IPS-NIHi7 (cell line): Measurements from ENCODE around the gene PPP5C.

Source experiments
- DNase-seq: peaks from one replicate; pipeline ENCODE4 v3.0.0; 2012; ENCODE audit warnings: mixed read lengths; ENCODE audit errors: extremely low spot score

The PPP5C gene

DNA sequence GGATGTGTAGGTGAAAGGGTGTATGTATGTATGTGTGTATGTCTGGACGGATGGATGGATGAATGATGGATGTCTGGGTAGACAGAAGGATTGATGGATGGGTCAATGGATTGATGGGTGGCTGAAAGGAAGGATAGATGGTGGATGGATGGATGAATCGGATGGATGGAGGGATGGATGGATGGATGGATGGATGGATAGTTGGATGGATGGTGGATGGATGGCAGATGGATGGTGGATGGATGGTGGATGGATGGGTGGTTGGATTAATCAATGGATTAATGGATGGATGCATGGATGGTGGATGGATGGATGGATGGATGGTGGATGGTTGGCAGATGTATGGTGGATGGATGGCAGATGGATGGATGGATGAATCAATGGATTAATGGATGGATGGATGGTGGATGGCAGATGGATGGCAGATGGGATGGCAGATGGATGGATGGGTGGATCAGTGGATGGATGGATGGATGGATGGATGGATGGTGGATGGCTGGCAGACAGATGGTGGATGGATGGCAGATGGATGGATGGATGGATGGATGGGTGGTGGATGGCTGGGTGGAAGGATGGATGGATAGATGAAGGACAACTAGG lies 16.5 kb upstream of the PPP5C start:
- no peak for DNase-seq

DNA sequence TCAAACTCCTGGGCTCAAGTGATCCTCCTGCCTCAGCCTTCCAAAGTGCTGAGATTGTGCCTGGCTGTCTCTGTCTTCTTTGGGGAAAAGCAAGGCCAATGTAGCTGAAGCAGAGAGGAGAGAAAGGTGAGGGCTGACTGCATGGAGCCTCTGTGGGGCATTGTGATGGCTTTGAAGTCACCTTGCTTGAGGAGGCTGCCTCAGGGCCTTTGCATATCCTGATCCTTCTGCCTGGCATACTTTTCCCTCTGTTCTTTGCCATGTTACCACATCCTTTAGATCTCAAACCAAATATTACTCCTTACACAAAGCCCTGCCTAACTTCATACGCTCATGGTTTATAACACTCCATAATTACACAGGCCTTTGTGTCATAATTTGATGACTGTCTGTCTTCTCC lies 9.4 kb upstream of the PPP5C start:
- no peak for DNase-seq

DNA sequence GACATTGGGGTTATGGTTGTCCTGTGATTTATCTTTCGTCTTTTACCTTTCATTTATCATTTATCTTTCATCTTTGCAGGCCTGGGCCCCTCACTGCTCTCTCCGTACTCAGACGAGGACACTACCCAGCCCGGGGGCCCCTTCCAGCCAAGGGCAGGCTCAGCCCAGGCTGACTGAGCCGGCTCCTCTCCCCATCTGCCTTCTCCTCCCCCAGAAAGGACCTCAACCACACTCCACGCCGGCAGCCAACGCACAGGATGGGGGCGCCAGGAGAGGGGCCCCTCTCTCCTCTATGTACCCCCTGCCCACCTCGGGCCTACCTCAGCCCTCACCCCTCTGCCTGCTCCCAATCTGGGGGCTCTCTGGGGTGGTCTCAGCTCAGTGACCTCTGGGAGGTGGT lies 7.4 kb upstream of the PPP5C start:
- DNase-seq = no peak

DNA sequence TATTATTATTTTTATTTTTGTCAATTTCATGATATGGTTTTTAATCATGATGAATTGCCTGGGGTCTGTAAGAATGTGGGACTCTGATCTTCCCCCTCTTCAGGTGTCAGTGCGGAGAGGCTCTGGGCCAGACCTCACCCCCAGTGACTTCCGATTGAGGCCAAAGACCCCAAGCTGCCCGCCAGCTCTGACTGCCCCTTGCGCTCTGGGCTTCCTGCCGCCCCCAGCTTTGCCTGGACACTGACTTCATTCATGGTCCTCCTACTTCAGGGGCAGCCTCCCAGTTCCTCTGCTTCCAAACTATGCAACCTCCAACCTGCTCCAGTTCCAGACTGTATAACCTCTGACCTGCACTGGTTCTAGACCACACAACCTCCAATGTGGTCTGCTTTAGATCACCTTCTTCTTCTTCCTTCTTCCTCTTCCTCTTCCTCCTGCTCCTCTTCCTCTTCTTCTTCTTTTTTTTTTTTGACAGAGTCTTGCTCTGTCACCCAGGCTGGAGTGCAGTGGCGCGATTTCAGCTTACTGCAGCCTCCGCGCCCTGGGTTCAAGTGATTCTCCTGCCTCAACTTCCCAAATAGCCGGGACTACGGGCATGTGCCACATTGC lies 6.7 kb upstream of the PPP5C start:
- no peak for DNase-seq

DNA sequence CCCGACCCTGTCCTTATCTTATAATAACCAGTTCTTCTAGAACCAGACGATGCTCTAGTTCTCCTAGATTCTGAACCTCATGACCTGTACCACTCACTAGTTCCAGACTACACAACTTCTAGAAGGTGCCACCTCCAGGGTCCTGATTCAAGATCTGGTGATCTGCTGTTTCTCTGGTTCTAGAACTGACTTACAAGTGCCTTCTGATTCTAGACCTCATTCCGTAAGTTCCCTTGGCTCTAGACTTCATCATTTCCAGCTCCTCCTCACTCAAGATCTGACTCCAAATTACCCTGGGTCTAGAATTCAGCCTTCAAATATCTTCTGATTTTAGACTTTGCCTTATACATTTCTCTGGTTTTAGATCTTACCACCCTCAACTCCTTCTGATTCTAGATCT lies 5.0 kb upstream of the PPP5C start:
- DNase-seq = no peak

DNA sequence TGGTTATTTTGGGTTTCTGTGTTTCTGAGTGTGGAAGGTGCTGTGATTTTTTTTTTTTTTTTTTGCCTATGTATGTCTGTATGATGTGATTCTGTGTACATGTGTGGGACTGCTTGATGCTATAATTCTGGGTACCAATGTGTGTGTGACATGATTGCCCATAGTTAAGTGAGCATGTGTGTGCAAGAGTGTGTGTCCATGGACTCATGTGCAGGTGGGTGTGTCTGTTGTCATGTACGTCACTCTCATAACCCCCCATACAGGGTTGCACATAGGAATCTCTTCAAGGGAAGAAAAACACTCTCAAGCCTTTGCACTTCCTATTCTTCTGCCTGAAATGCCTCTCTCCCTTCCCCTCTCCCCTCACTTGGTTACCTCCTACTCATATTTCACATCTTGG lies 2.5 kb upstream of the PPP5C start:
- DNase-seq = no peak

DNA sequence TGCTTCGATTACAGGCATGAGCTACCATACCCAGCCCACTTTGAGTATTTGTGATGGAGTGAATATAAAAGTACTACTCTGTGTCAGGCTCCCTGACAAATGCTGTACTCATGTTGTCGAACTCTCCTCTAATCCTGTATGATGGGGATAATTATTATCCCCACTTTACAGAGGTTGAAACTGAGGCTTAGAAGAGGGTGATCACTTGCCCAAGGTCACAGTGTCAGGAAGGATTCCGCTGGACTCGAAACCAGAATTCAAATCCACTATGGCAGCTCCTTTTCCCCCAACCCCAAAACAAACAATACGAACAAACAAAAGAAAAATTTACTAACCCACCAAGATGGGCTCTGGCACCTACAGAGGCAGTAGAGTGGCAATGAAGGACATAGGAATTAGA lies 1.7 kb upstream of the PPP5C start:
- no peak for DNase-seq

DNA sequence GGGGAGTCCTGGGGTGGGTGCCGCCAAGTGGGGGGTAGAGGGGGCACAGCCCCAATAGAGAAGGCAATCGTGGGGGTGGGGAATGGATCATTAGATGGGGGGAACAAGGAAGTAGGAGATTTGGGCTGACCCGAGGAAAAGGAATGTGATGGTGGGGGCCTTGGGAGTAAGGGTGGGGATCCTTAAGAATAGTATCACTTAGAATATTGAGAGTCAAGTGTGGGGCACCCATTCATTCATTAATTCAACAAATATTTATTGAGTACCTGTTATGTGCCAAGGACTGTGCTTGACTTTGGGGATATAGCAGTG lies 641 bp downstream of the PPP5C start:
- DNase-seq = no peak

DNA sequence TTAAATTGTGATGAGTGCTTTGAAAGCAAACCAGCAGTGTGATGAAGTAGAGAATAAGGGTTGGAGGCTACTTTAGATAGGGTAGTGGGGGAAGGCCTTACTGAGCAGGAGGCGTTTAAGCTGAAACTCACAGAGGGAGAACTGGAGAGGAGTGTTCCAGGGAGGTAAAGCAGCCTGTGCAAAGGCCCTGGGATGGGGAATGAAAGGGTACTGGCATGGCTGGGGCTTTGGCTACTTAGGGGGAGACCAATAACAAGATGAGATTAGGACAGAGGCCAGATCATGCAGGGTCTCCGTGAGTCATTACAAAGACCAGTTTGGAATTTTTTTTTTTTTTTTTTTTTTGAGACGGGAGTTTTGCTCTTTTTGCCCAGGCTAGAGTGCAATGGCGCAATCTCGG lies 1.1 kb downstream of the PPP5C start:
- no peak for DNase-seq

DNA sequence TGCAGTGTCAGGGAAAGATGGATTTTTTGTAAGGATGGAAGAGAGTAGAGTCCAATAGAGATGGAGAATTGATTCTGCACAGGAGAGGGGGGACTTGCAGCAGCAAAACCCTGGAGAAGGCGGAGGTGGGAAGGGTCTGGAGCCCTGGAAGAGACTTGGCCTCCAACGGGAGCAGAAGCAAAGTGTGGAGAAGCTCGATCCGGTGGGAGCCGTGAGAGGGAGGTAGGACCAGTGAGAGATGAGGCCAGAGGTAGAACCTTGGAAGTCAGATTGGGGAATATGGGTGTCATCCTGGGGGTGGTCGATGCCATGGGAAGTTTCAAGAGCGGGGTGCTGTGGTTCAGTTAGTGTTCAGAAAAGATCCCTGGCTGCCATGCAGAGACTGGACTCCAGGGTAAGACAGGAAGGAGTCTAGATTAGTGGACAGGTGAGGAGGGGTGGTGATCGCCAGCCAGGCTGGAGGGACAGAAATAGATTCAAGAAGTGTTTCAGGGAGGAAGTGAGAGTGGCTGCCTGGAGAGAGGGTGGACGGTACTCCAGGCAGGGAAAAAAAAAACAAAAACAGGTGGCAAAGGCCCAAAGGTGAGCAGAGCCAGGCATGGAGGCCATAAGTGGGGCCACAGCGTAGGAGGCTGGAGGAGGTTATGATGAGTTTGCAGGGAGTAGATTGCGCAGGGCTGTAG lies 2.6 kb downstream of the PPP5C start:
- DNase-seq = no peak

DNA sequence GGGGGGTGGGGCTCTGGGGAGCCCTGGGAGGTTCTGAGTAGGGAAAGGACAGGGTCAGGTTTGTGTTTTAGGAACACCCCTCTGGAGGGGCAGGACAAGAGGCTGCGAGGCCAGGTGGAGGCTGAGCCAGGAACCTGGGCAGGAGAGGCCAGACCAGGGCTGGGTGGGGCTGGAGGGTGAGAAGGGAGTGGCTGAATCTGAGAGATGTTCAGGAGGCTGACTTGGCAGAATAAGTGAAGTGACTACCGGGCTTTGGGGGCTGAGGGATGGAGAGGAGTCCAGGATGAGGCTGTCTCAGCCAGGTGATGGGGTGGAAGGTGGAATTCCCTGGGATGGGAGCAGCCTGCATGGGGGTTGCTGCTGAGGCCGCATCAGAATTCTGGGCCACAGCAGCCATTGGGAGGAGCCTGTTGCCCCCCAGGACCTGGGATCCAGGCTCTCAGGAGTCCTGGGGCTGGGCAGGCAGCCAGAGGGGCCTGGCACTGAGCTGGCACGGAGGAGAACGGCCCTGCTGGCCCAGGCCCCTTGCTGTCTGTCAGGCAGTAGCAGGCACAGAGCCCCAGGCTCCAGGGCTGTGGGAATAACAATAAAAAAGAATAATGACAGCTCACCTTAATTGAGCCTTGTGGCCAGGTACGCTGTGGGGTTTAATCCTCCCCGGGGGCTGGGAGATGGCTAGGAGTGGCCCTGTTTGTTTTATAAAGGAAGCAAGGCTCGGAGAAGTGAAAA lies 3.3 kb downstream of the PPP5C start:
- no peak for DNase-seq

DNA sequence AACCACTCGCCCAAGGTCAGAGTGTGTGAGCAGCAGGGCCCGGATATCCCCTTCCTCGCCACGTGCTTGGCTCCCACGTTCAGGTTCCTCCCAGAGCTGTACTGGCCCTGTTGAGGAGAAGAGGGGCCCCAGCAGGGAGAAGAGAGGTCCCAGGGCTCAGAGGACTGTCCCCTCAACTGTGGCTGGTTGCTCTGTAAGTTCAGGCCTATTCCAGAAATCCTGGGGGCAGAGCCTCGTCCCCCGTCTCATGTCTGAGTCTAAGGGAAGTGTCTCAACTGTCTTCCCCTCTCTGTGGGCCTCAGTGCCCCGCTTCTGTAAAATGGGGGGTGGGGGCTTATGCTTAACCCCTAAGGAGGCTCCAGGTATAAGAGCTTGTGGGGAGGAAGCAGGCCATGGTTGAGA lies 3.9 kb downstream of the PPP5C start:
- no peak for DNase-seq

DNA sequence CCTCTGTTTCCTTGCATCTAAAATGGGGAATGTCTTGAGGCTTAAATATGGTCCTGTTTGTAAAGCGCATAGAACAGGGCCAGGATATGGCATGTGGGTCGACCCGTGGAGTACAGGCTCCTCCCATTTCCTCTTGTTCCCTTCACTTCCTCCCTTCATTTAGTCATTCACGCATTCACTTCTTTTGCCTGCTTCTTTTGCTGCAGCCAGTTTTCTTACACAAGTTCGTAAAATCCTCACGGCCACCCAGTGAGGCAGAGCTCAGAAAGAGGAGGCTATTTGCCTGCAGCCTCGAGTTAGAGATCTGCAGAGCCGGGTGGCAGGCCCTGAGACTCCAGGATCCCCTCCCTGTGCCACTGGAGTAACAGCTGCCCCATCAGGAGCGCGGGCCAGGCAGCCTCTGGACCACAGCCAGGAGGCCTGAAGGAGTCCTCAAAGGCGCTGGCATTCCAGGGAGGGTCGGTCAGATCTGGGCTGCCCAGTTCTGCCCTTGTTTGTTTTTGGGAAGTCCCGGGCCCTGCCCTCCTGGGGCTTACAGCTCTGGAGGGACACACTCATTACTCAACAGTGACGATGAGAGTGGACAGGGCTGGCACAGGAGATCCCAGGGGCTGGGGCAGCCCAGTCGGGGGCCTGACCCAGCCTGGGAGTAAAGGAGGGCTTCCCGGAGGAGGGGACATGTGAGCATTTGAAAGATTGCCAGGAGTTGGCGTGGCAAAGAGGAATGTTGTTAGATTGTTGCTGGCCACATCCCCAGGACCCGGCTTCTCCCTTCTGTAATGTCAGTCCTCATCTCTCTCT lies 4.6 kb downstream of the PPP5C start:
- DNase-seq = no peak

DNA sequence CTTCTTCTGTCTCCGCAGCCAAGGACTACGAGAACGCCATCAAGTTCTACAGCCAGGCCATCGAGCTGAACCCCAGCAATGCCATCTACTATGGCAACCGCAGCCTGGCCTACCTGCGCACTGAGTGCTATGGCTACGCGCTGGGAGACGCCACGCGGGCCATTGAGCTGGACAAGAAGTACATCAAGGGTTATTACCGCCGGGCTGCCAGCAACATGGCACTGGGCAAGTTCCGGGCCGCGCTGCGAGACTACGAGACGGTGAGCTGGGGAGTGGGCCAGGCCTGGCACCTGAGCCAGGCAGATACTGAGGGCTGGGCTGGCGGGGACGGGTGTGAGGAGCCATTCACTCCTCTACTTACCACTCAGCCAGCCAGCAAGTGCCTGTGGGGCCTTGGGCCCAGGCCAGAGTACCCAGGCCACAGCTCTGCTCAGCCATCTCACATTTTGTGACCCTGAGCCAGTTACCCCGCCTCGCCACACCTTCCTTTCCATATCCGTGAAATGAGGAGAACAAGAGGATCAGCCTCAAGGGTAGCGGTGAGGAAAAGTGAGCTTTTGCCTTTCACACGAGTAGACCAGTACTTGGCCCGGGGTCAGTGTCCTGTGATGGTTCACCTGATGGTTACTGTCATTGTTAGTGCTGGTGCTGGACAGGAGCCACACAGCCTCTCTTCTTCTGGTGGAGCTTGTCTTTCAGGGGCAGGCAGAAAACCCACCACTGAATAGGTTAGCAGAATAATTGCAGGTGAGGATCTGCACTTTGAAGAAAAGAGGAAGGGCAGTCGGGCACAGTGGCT lies 7.0 kb downstream of the PPP5C start:
- no peak for DNase-seq

DNA sequence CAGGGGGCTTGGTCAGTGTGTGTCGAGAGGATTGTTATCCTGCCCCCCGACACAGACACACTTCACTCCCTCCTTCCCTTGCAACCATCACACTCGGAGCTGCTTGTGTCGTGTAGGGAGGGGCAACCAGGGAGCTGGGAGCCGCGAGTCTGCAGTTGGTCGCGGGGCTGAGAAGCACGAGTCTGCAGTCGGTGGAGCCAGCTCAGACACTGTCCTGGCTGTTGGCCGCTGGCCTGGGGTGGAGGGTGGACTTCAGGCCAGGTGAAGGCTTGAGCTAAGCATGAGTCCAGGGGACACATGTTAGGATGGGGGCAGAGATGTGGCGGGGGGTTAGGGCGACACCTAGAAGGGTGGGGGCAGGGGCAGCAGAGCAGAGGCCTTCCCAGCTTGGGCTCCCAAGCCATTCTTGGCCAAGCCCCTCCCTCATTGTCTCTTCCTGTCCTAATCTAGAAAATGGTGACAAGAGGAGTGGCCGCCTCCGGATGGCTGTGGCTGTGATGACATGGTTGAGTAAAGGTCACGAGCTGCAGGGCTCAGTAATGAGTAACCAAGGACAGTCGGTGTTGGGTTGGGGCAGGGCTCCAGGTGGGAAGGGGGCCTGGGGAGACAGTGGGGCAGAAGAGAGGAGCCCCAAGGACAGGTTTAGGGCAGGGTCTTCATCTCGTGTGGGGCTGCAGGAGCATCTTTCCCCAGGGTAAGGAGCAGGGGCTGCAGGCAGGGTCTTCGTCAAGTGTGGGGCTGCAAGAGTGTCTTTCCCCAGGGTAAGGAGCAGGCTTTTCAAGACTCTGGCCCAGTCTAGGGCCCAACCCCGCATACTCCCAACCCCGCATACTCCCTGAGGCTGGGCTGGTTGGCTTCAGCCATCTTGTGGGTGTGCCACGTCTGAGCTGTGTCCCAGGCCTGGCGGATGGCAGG lies 8.6 kb downstream of the PPP5C start:
- DNase-seq = no peak

DNA sequence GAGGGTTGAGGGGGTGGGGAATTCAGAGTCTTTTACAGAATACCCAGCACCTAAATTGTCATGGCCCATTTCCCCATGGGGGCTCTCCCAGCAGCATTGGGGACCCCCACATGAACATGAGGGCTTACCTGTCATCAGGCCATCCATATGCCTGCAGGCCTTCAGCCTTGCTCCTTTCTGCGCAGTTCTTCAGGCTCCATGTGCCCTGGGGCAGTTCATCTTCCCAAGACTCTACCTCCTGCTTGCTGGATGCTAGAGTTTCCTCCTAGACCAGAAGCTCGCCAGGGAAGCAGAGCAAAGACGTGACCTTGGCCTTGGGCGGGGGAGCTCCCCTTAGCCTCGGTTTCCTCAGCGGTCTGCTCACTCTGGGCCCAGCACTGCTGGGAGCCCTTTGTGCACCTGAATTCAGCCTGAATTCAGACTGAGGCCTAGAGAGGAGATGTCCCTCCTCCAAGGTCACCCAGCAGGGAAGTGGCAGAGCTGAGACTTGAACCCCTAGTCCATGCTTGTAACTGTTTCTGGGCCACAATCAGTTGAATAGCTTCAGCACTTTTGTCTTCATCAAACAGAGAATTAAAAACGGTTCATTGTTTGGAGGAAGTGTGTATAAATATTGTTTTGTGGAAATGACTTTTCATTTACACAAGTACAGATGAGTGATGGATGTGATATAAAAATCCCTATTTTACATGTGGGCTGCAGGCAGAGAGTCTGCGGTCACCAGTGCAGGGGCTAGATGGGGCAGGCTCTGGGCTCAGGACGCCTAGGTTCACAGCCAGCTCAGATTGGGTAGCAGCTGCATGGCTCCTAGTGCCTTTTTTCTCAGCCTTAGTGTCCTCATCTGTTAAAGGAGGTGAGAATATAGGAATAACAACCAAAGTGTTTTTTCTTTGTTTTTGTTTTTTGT lies 9.5 kb downstream of the PPP5C start:
- DNase-seq = no peak

DNA sequence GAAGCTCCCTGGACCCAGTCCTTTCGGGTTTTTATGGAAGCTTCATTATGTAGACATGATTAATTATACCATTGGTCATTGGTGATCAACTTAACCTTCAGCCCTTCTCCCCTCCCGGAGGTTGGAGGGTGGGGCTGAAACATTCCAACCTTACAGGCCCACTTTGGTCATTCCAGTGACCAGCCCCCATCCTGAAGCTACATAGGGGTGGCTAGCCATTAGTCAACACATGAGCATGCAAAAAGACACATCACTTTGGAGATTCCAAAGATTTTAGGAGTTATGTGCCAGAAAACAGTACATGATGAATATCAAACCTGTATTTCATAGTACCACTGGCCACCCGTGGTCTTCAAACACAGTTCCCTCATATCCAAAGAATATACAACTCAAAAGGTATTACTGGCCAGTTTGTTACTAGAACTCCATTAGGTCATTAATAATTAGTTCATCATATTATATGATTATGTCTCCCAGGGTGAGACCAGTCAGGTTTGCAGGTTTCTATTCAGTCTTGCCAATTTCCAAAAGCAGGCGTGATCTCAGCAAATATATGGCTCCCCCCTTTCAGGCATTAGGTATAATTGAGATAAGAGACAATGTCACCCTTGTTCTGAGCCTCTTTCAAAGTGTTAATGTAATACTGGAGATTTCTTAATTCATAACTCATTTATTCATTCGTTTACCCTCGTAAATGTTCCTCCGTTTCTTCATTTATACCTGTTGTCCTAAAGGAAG lies 11.1 kb downstream of the PPP5C start:
- no peak for DNase-seq

DNA sequence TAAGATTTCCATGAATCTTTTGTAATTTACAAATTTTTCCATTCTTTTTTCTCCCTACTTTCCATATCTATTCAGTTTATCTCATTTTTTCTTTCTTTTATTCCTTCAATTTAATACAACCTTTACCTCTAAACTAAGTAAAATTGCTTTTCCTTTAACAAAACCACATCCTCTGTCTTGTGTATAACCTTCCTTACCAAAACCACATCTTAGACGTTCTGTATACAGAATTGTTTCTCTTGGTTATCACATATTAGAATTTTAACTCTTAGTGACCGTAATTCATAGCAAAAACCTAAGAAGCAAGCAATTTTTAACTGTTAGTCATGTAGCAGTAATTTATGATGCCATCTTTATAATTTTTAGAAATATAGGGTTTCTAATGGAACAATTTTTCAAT lies 15.0 kb downstream of the PPP5C start:
- no peak for DNase-seq

DNA sequence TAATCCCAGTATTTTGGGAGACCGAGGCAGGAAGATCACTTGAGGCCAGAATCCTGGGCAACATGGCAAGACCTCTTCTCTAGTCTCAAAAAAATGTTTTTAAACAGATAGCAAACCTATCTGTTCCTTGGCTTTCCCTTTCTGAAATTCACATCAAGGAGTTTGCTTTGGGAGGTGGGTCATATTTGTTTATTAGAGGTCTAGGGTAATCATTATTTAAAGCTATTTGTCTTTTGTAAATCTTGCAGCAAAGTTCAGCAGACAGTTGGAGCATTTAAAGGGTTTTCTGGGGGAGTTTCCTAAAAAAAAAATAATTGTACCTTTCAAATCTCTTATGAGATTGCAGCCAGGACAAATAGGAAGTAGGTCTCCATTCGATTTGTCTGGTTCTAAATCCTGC lies 17.5 kb downstream of the PPP5C start:
- DNase-seq = no peak
